Epithelial cell of proximal tubule (primary cell): Measurements from ENCODE around the gene SCN8A. TPM values are rescaled to one million over a fixed set of nuclear protein-coding genes. Genes with fewer than 3 reads are reported as not detected.

ENCODE experiments used
- DNase-seq: peaks from one replicate; pipeline ENCODE4 v3.0.0-alpha.2; 2011; ENCODE audit warnings: low read depth
- H3K4me3 ChIP-seq: 2 replicates; pipeline ENCODE4 v1.5.1; 2011; ENCODE audit warnings: low read depth, mild to moderate bottlenecking, low read length
- total RNA-seq: library from RNA; depleted of rRNA; stranded (reverse); fragments of >200 nt; gene quantifications from 2 replicates; pipeline ENCODE4 v1.2.3, GENCODE V29; 2015
- TF ChIP-seq, protein P1 (sequence below): conservative IDR thresholded peaks from 2 replicates; pipeline ENCODE4 v1.5.1; 2012; ENCODE audit warnings: low read depth, mild to moderate bottlenecking, low read length

The SCN8A gene
- total RNA-seq, 1 donor from 2014 or later = 0.86 TPM

GRCh38 chr12:51848326-51848727 is 257.3 kb downstream of the SCN8A start, which contains the start of gene FIGNL2:
FIGNL2 (minus strand) TSS chr12:51848718; CDS start chr12:51822413, 26,305 bp downstream.
- TF ChIP-seq, protein P1, sequence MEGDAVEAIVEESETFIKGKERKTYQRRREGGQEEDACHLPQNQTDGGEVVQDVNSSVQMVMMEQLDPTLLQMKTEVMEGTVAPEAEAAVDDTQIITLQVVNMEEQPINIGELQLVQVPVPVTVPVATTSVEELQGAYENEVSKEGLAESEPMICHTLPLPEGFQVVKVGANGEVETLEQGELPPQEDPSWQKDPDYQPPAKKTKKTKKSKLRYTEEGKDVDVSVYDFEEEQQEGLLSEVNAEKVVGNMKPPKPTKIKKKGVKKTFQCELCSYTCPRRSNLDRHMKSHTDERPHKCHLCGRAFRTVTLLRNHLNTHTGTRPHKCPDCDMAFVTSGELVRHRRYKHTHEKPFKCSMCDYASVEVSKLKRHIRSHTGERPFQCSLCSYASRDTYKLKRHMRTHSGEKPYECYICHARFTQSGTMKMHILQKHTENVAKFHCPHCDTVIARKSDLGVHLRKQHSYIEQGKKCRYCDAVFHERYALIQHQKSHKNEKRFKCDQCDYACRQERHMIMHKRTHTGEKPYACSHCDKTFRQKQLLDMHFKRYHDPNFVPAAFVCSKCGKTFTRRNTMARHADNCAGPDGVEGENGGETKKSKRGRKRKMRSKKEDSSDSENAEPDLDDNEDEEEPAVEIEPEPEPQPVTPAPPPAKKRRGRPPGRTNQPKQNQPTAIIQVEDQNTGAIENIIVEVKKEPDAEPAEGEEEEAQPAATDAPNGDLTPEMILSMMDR = no peak
- peak within 1 kb of the TSS; percentile 86 for H3K4me3 ChIP-seq

GRCh38 chr12:51848841-51849735 is 258.1 kb downstream of the SCN8A start:
- no peak for DNase-seq
- H3K4me3 ChIP-seq = peak overlapping the region; percentile 49
- TF ChIP-seq, protein P1 = peak; percentile 42

More at GRCh38 chr12:51848326-51848727, 257.3 kb downstream of the SCN8A start, which contains the start of gene FIGNL2:
- DNase-seq = no peak

GRCh38 chr12:51850081-51850964 is 259.3 kb downstream of the SCN8A start:
- TF ChIP-seq, protein P1 = no peak
- no peak for DNase-seq
- peak overlapping the region; percentile 49 for H3K4me3 ChIP-seq

DNA sequence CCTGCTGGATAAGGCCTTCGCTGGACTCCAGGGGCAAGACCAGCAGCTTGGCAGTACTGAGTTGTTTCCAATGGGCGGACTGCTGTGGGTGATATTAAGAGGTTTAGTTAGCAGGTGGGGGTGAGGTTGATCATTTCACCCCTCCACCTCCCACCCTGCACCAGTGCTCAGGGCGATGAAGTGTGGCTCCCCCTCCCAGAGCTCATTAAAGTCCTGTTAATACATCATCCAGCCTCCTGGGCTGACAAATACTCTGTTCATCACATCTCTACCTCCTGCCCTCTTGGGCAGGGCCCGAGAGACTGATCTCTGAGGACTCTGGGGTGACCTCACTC is 259.9 kb downstream of the SCN8A start:
- DNase-seq = no peak
- TF ChIP-seq, protein P1 = no peak

DNA sequence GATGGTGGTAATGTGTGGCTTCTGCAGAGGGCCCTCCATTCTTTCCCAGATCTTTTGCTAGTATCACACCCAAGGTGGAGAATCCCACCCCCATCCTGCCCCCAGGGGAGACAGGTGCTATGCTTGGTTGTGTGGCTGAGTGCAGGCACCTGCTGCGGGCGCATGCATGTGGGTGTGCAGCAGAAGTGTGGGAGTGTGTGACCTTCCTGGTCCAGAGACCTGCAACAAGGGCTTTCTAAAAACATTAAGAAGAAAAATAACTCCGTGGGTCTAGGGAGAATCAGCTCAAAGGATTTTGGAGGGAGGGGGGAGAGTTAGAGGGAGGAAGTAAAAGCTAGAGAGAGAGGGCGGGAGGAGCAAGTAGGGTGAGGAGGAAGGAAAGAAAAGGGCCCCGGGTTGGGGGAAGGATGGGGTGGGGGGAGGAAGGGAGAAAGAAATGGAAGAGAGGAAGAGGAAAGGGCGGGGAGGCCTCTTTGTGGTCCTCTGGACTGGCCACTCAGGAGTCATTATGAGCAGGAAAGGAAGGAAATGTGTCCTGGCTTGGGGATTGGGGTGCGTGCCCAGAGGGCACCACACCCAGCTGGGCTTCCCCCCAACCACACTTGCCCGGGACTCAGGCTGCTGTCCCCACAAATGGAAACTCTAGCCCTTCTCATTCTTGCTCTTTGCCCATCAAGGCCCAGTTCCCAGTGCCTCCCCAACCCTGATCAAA is 260.5 kb downstream of the SCN8A start:
- TF ChIP-seq, protein P1 = no peak
- DNase-seq = no peak
- H3K4me3 ChIP-seq = no peak overlapping the region

More for the DNA sequence above, 259.9 kb downstream of the SCN8A start:
- H3K4me3 ChIP-seq = peak overlapping the region; percentile 49

- DNase-seq = no peak
- TF ChIP-seq, protein P1 = no peak
- no peak overlapping the region for H3K4me3 ChIP-seq
Observed at GRCh38 chr12:51852404-51853137, 261.5 kb downstream of the SCN8A start.
